NCI-H446 treated with DMSO at 0.1 percent for 48 hours (cell line): ENCODE measurements around the gene HUS1.

ENCODE experiments used
- DNase-seq: peaks from one replicate; lab custom pipeline; 2025; lab: John Stamatoyannopoulos, UW

Gene HUS1

DNA sequence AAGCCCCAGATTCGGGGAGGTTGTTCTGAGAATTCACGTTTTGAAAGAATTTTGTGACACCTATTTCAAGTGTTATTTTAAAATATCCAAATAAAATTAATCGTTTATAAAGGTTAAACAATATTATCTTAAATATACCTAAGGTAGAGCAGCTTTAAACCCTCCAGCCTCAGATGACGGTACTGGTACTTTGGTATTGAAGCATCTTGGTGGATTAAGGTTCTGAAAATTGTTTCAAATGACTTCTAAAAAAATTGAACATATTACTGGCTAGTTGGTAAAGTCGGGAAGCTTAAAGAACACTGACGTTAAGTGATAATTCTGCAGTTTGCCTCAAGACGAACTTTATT is 392 bp upstream of the HUS1 start:
- DNase-seq, result no peak

DNA sequence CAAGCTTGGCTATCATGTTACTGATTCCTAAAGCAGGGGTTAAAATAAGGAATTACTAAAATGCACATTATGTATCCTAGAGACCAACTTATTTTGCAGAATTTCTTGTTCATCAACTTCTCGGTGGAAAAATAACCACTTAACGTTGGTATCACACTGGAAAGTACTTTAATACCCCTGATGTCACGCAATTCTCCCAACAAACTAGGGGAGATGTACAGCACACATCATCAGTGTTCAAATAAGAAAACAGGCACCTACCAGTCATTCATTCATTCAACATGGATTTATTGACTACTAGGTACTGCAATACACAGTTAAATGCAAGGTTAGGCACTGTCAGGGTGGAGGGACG is 648 bp downstream of the HUS1 start:
- no peak for DNase-seq

DNA sequence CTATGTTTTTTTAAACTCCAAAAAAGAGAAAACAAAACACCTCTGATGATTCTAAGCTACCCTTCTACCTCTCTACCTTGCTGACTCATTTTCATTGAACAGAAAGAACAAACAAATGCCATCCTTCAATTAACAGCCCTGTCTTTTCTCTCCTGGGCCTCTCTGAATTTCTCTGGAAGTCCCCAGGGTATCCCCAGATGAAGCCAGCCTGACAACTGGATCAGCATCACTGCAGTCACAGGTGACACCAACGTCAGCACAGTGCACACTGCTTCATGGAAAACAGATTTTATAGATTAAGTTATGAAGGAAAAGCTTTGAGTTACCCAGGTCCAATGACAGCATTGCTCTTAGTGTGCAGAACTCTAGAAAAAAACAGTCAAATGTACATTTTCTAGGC is 5.7 kb downstream of the HUS1 start:
- DNase-seq, result no peak

DNA sequence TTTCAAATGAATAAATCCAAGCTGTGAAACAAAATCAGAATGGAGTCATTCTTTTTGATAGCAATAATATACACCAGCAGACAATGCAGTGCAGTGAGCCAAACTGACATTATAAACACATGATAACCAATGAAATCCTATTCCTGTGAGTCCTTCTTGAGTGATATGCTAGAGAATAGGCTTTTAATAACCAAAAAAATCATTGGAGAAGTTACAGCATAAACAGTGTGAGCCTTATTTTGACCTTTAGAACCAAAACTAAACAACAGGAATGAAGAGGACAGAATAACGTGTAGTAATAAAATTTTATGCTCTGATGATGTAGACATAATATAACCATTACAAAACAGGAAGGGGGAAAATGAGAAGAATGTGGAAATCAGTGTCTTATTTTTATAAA is 8.7 kb downstream of the HUS1 start:
- DNase-seq, result no peak

DNA sequence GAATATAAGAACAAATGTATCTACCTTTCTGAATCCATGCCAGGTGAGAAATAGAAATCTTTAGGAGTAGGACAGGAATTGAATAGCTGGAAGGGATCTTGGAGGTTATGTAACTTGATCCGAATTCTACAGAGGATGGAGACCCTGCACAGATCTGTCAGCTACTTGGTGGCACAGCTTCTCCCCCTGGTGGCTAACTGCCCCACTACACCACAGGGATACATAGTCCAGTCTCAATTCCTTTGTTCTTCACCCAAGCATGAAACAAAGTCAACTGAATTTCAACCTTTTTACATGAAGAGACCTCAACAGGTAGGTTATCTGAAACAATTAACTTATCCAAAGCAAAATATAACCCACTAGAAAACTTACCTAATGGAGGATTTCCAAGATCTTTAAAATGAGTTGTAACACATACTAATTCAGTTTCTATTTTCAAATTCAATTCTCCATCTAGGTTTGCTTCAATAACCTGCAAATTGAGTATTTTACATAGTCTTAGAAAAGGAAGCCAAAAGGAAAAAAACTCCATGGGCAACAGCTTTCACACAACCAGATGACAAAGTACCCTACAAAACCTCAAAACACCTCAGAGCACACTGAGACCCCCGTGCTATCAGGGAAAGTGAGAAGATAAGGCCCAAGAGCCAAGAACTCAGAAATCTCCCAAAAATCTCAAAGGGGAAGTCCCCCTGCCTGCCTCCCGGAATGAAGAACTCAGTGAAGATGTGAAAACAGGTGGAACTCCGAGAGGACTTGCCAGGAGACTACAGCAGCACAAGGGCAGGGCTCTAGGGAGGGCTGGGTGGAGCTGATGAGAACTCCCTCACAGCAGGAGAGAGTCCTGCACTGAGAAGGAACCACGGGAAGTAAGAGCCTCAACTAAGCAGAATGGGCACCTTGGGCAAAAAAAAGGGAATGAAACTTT is 10.3 kb downstream of the HUS1 start:
- DNase-seq, result peak; percentile 18

GRCh38 chr7:47967708-47968107 is 11.7 kb downstream of the HUS1 start:
- DNase-seq, result no peak

DNA sequence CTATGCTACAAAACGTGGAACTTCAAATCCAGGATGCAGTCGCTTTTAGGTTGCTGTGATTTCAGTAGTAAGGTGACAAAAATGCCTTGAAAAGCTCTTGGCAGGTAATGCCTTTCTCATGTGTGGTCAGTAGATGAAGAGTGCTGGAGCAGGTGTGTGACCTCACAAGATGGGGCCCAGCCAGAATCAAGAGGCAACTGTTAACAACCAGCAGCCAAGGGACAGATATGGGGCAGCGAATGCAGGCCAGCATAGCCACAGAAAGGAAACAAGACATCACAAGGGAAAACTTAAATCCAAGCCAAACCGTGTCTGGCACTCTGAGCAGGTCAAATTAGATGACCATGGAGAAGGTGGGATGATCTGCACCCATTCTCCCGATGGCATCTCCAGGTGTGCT is 12.3 kb downstream of the HUS1 start:
- DNase-seq, result no peak

DNA sequence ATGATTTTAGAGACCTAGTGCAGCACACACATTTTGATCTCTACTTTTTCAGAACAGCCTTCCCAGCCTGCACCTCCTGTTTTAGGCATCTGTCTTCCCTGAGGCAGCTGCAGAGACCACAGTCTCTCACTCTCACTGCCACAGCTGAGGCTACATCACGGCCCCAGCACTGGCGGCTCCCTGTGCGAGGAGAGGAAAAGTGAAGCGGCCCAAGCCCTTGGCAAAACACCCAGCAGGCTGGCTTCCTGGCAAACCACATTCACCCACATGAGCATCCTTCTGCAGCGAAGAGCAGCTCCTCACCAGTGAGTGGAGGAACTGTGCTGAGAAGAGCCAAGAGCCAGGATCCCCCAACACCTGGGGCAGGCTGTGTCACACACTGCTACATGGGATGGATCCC is 14.0 kb downstream of the HUS1 start:
- no peak for DNase-seq

- DNase-seq, result no peak
These were observed 17.2 kb downstream of the HUS1 start for GRCh38 chr7:47962262-47962661.

DNA sequence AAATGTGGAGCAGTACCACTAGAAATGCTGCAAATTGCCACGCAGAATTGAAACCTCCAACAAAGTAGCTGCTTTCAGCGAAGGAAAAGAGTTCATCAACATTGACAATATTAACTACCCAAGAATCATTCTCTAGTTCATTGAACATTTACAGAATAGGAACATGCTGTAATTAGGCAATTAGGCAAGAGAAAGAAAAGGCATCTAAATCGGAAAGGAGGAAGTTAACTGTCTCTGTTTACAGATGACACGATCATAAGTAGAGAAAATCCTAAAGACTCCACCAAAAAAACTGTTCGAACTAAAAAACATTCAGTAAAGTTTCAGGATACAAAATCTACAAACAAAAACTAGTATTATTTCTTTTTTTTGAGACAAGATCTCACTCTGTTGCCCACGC is 22.3 kb downstream of the HUS1 start:
- no peak for DNase-seq

- no peak for DNase-seq
These were observed 23.2 kb downstream of the HUS1 start for GRCh38 chr7:47956220-47956619.

GRCh38 chr7:47954231-47954911 is 25.0 kb downstream of the HUS1 start:
- no peak for DNase-seq

DNA sequence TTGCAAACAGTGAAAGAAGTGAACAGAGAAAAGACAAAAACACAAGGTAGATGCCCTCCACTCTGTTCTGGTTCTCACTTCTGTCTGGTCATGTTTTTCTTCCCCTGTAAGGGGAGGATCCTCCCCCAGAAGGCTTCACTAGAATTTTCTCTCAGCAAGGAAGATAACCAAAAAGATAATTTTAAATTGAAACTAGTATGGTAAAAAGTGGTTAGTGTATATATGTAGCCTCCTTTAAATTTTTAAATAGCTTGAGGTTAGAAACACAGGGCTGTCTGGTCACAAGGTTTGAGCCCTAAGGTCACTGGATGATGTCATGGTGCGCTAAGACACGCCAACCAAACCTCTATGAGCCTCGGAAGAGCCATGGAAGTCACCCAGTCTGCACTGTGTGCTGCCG is 25.6 kb downstream of the HUS1 start:
- DNase-seq, result no peak

DNA sequence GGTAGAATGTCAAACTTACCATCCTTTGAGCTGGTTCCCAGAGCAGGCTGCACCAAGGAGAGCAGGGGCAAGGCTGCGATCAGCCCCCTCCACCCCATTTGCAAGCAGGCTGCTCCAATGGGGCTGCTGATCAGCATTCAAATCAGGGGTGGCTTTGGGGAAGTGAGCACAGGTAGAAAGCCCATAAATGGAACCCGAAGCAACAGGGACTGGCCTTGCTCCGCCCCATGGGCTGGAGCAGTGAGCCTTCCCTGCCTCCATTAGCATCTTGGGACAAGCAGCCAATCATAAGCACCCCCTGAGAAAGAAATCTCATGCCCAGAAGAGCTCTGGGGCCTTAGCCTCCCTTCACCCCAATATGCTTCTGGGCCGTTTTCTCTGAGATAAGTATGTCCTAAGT is 27.2 kb downstream of the HUS1 start:
- DNase-seq, result no peak

GRCh38 chr7:47951374-47951773 is 28.0 kb downstream of the HUS1 start:
- no peak for DNase-seq

DNA sequence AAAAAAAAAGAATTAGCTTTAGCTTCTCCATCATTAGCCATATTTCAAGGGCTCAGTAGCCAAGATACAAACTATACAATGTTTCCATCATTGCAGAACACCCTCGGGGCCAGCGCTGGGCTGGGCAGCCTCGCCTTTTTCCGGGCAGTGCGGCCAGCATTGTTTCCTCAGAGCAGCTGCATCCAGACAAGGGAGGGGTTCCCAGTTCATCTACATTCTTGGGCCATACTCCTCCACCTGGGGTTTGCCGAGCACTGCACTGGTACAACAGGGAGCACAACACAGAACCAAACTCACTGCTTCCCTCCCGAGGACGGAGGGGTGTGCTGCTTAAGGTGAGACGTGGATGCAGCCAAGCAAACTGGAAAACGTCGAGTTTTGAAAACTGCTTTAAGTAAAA is 28.7 kb downstream of the HUS1 start:
- no peak for DNase-seq

- DNase-seq, result no peak
These were observed 29.7 kb downstream of the HUS1 start for GRCh38 chr7:47949703-47950102.

GRCh38 chr7:47948141-47948790 is 31.1 kb downstream of the HUS1 start, which contains the start of gene PKD1L1:
Gene PKD1L1 (minus strand): TSS chr7:47948466. CDS start chr7:47948440, 26 bp downstream.
- DNase-seq, result no peak

GRCh38 chr7:47947355-47947749 is 32.1 kb downstream of the HUS1 start:
- no peak for DNase-seq

- no peak for DNase-seq
These were observed 32.6 kb downstream of the HUS1 start for GRCh38 chr7:47946581-47947354.

- no peak for DNase-seq
These were observed 34.0 kb downstream of the HUS1 start for GRCh38 chr7:47945261-47946015.
